ENCODE results near the gene DLGAP3.

The DLGAP3 gene

GRCh38 chr1:34865981-34866761 is 63.3 kb downstream of the DLGAP3 start:
- peak overlapping the region; percentile 55 for H2AFZ ChIP-seq (ENCODE audit: insufficient read depth, low read length, poor library complexity)
- peaks cover 5% of the 10 kb centered on the region for H3K79me1 ChIP-seq (ENCODE audit: low read length)
- no CpG with 5 or more reads among the region's 81 CpGs for WGBS (ENCODE audit: extremely low coverage, insufficient coverage, insufficient read length)
- no peaks in the 10 kb centered on the region for H3K36me3 ChIP-seq (ENCODE audit: control insufficient read depth in 1 of 2, insufficient read depth in 2 of 2, low read length in 2 of 2)
- H3K79me2 ChIP-seq (ENCODE audit: control insufficient read depth, insufficient read depth, low read length, poor library complexity) = peaks cover 4% of the 10 kb centered on the region
- H2BK120ac ChIP-seq (ENCODE audit: insufficient read depth, low read length, poor library complexity) = peak overlapping the region; percentile 29
- H3K9ac ChIP-seq (ENCODE audit: low read length) = peak overlapping the region; percentile 61
- H4K8ac ChIP-seq (ENCODE audit: low read depth, low read length) = peak overlapping the region; percentile 94
- H3K4me1 ChIP-seq (ENCODE audit: control insufficient read depth in 1 of 2, insufficient read depth in 2 of 2, low read length in 2 of 2) = peaks cover 0 to 5% of the 10 kb centered on the region in 2 experiments
- H2BK12ac ChIP-seq (ENCODE audit: low read length) = no peak overlapping the region
- peak overlapping the region; percentile 74 for H3K4me3 ChIP-seq (ENCODE audit: low read depth, low read length)
- H2AK5ac ChIP-seq (ENCODE audit: low read length) = no peak overlapping the region
- no peaks in the 10 kb centered on the region for H3K27me3 ChIP-seq (ENCODE audit: insufficient read depth, low read length)
- no peak overlapping the region for H3K27ac ChIP-seq (ENCODE audit: low read depth, low read length)
- H4K12ac ChIP-seq (ENCODE audit: low read depth, low read length) = peak overlapping the region; percentile 71
- no peak overlapping the region for H2BK5ac ChIP-seq (ENCODE audit: low read depth, low read length, poor library complexity)
- H3K18ac ChIP-seq (ENCODE audit: low read length) = peak overlapping the region; percentile 18
- H3K23ac ChIP-seq (ENCODE audit: low read length) = no peak overlapping the region
- peak overlapping the region; percentile 87 for H3K4me2 ChIP-seq (ENCODE audit: low read length)
- peak overlapping the region; percentile 56 for H4K91ac ChIP-seq (ENCODE audit: low read depth, low read length)
- peak overlapping the region; percentile 45 for H3K4ac ChIP-seq (ENCODE audit: low read depth, low read length)
- H3K14ac ChIP-seq (ENCODE audit: low read length) = peak overlapping the region; percentile 80
- H3K9me3 ChIP-seq (ENCODE audit: insufficient read depth, low read depth, low read length) = no peaks in the 10 kb centered on the region
- peak; percentile 61 to 91 for DNase-seq

GRCh38 chr1:34865573-34865972 is 63.9 kb downstream of the DLGAP3 start:
- H3K9me3 ChIP-seq (ENCODE audit: insufficient read depth, low read depth, low read length) = no peaks in the 10 kb centered on the region

DNA sequence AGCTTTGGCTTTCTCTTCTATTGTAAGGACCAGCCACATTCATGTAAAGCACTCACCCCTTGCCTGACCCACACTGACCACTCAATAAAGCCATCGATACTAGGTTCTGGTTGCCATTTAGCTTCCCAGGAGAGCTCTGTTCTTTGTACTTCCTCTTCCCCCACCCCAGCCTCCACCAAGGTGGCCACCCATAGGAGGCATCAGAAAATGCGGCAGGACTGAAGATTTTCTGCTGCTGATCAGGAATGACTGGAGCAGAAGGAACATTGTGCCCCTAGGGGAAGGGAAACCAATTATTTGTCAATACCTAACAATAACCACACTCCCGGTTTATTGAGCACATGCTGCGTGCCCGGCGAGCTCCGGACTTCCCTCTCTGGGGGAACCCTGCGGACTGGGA is 64.7 kb downstream of the DLGAP3 start:
- H3K27ac ChIP-seq (ENCODE audit: low read depth, low read length) = no peak overlapping the region
- WGBS (ENCODE audit: extremely low coverage, insufficient coverage, insufficient read length) = no CpG with 5 or more reads among the region's 8 CpGs
- no peak overlapping the region for H3K14ac ChIP-seq (ENCODE audit: low read length)

More at GRCh38 chr1:34865573-34865972, 63.9 kb downstream of the DLGAP3 start:
- Histone ChIP-seq H3K27me3 (ENCODE audit: insufficient read depth, low read length) (no peaks in the 10 kb centered on the region), H4K91ac (ENCODE audit: low read depth, low read length) (peak overlapping the region; percentile 56), H3K4me2 (ENCODE audit: low read length) (peak overlapping the region; percentile 87), H2BK5ac (ENCODE audit: low read depth, low read length, poor library complexity) (no peak overlapping the region), H4K8ac (ENCODE audit: low read depth, low read length) (peak overlapping the region; percentile 94), H4K12ac (ENCODE audit: low read depth, low read length) (peak overlapping the region; percentile 71), H3K4me3 (ENCODE audit: low read depth, low read length) (peak overlapping the region; percentile 74), H2BK120ac (ENCODE audit: insufficient read depth, low read length, poor library complexity) (no peak overlapping the region), H3K79me1 (ENCODE audit: low read length) (peaks cover 5% of the 10 kb centered on the region), H3K36me3 (ENCODE audit: control insufficient read depth in 1 of 2, insufficient read depth in 2 of 2, low read length in 2 of 2) (no peaks in the 10 kb centered on the region), H3K4ac (ENCODE audit: low read depth, low read length) (no peak overlapping the region), H3K79me2 (ENCODE audit: control insufficient read depth, insufficient read depth, low read length, poor library complexity) (peaks cover 4% of the 10 kb centered on the region), H3K18ac (ENCODE audit: low read length) (no peak overlapping the region), H3K14ac (ENCODE audit: low read length) (peak overlapping the region; percentile 80), H2AFZ (ENCODE audit: insufficient read depth, low read length, poor library complexity) (peak overlapping the region; percentile 55), H3K4me1 (ENCODE audit: control insufficient read depth in 1 of 2, insufficient read depth in 2 of 2, low read length in 2 of 2) (peaks cover 0 to 5% of the 10 kb centered on the region in 2 experiments), H2BK12ac (ENCODE audit: low read length) (no peak overlapping the region), H2AK5ac (ENCODE audit: low read length) (no peak overlapping the region), H3K9ac (ENCODE audit: low read length) (no peak overlapping the region), H3K27ac (ENCODE audit: low read depth, low read length) (no peak overlapping the region), H3K23ac (ENCODE audit: low read length) (no peak overlapping the region)
- whole genome bisulfite sequencing (ENCODE audit: extremely low coverage, insufficient coverage, insufficient read length) = no CpG with 5 or more reads among the region's 25 CpGs
- DNase-seq = no peak

DNA sequence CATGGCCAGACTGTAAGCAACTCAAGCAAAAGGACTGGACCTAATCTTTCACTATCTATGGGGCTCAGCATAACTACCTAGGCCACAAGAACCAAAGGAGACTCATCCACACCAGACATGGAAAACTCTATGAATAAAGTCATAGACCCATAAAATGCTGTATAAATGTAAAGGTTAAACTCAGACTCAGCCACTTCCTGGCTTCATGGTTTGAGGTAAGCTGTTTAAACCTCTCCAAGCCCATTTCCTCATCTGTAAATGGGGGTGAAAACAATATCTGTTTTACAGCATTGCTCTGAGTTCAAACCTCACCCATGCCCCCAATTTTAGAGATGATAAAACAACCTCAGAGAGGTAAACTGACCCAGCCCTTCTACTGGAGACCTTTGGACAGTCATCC is 65.9 kb downstream of the DLGAP3 start:
- Histone ChIP-seq H3K4me3 (ENCODE audit: low read depth, low read length) (no peak overlapping the region), H3K4ac (ENCODE audit: low read depth, low read length) (no peak overlapping the region), H2BK120ac (ENCODE audit: insufficient read depth, low read length, poor library complexity) (no peak overlapping the region), H2AK5ac (ENCODE audit: low read length) (no peak overlapping the region), H3K18ac (ENCODE audit: low read length) (no peak overlapping the region), H2AFZ (ENCODE audit: insufficient read depth, low read length, poor library complexity) (no peak overlapping the region), H3K4me1 (ENCODE audit: control insufficient read depth in 1 of 2, insufficient read depth in 2 of 2, low read length in 2 of 2) (peaks cover 3 to 10% of the 10 kb centered on the region in 2 experiments), H3K4me2 (ENCODE audit: low read length) (no peak overlapping the region), H3K14ac (ENCODE audit: low read length) (no peak overlapping the region), H3K27ac (ENCODE audit: low read depth, low read length) (no peak overlapping the region), H4K8ac (ENCODE audit: low read depth, low read length) (no peak overlapping the region), H2BK12ac (ENCODE audit: low read length) (no peak overlapping the region), H3K23ac (ENCODE audit: low read length) (no peak overlapping the region), H3K9ac (ENCODE audit: low read length) (no peak overlapping the region), H2BK5ac (ENCODE audit: low read depth, low read length, poor library complexity) (no peak overlapping the region), H4K12ac (ENCODE audit: low read depth, low read length) (no peak overlapping the region), H3K79me2 (ENCODE audit: control insufficient read depth, insufficient read depth, low read length, poor library complexity) (peaks cover 14% of the 10 kb centered on the region), H4K91ac (ENCODE audit: low read depth, low read length) (no peak overlapping the region), H3K36me3 (ENCODE audit: control insufficient read depth in 1 of 2, insufficient read depth in 2 of 2, low read length in 2 of 2) (no peaks in the 10 kb centered on the region), H3K79me1 (ENCODE audit: low read length) (peaks cover 9% of the 10 kb centered on the region), H3K9me3 (ENCODE audit: insufficient read depth, low read depth, low read length) (no peaks in the 10 kb centered on the region), H3K27me3 (ENCODE audit: insufficient read depth, low read length) (no peaks in the 10 kb centered on the region)
- DNase-seq = no peak

More for the DNA sequence above, 64.7 kb downstream of the DLGAP3 start:
- no peak overlapping the region for H2AFZ ChIP-seq (ENCODE audit: insufficient read depth, low read length, poor library complexity)
- H4K91ac ChIP-seq (ENCODE audit: low read depth, low read length) = no peak overlapping the region
- no peak overlapping the region for H2BK5ac ChIP-seq (ENCODE audit: low read depth, low read length, poor library complexity)
- no peak overlapping the region for H2AK5ac ChIP-seq (ENCODE audit: low read length)
- no peak overlapping the region for H3K23ac ChIP-seq (ENCODE audit: low read length)
- H2BK12ac ChIP-seq (ENCODE audit: low read length) = no peak overlapping the region
- no peak overlapping the region for H3K4me3 ChIP-seq (ENCODE audit: low read depth, low read length)
- H3K79me1 ChIP-seq (ENCODE audit: low read length) = peaks cover 5% of the 10 kb centered on the region
- peaks cover 0 to 5% of the 10 kb centered on the region in 2 experiments for H3K4me1 ChIP-seq (ENCODE audit: control insufficient read depth in 1 of 2, insufficient read depth in 2 of 2, low read length in 2 of 2)
- H3K4ac ChIP-seq (ENCODE audit: low read depth, low read length) = no peak overlapping the region
- no peaks in the 10 kb centered on the region for H3K9me3 ChIP-seq (ENCODE audit: insufficient read depth, low read depth, low read length)
- H3K79me2 ChIP-seq (ENCODE audit: control insufficient read depth, insufficient read depth, low read length, poor library complexity) = peaks cover 4% of the 10 kb centered on the region
- no peak overlapping the region for H4K8ac ChIP-seq (ENCODE audit: low read depth, low read length)
- no peak for DNase-seq
- no peak overlapping the region for H3K9ac ChIP-seq (ENCODE audit: low read length)
- H2BK120ac ChIP-seq (ENCODE audit: insufficient read depth, low read length, poor library complexity) = no peak overlapping the region
- no peaks in the 10 kb centered on the region for H3K27me3 ChIP-seq (ENCODE audit: insufficient read depth, low read length)
- H3K4me2 ChIP-seq (ENCODE audit: low read length) = no peak overlapping the region
- H4K12ac ChIP-seq (ENCODE audit: low read depth, low read length) = no peak overlapping the region
- no peak overlapping the region for H3K18ac ChIP-seq (ENCODE audit: low read length)
- no peaks in the 10 kb centered on the region for H3K36me3 ChIP-seq (ENCODE audit: control insufficient read depth in 1 of 2, insufficient read depth in 2 of 2, low read length in 2 of 2)

Measured in trophoblast cell (in vitro differentiated cells and primary cell).